ENCODE data around the gene FMOD.
A peak's percentile ranks its signal among the peaks of the same experiment; 100 is the strongest.
"Not testable (repeated sequence)": the region's sequence is repeated elsewhere in the genome, so short reads cannot be mapped to it uniquely, and the experiment has no call there.

FMOD gene

GRCh38 chr1:203304919-203305808, 45.8 kb downstream of the FMOD start, which contains the start of gene BTG2:
Gene BTG2, plus strand, starts transcription at chr1:203305519. Its CDS starts 88 bp downstream, at chr1:203305607.
- peak; percentile 54 for DNase-seq

- no peak for DNase-seq
Observed at GRCh38 chr1:203304391-203304918, 46.5 kb downstream of the FMOD start.

GRCh38 chr1:203302894-203303293, 48.0 kb downstream of the FMOD start:
- DNase-seq = no peak

GRCh38 chr1:203302456-203302855, 48.5 kb downstream of the FMOD start:
- no peak for DNase-seq

GRCh38 chr1:203301331-203301668, 49.6 kb downstream of the FMOD start:
- DNase-seq = no peak

GRCh38 chr1:203300441-203301330, 50.2 kb downstream of the FMOD start:
- DNase-seq = no peak

GRCh38 chr1:203299719-203300429, 51.0 kb downstream of the FMOD start:
- DNase-seq = not testable (repeated sequence)

- no peak for DNase-seq
Observed at GRCh38 chr1:203299169-203299568, 51.8 kb downstream of the FMOD start.

GRCh38 chr1:203296460-203297073, 54.4 kb downstream of the FMOD start:
- no peak for DNase-seq

GRCh38 chr1:203295796-203296195, 55.1 kb downstream of the FMOD start:
- DNase-seq = no peak

- DNase-seq = no peak
Observed at GRCh38 chr1:203291201-203292096, 59.5 kb downstream of the FMOD start.
